HL-60 (cell line): Measurements from ENCODE around the gene ZNF652.

Experiments used
- DNase-seq, 2 experiments: peaks; one replicate each; pipeline ENCODE4 v3.0.0-alpha.2; 2010 to 2020; ENCODE audit warnings: low read depth in 1 of 2, low spot score in 1 of 2
- H3K27ac ChIP-seq: fragments of 250-450 bp; sonication (Bioruptor Pico); replicated peaks from 2 replicates; pipeline ENCODE4 v1.5.1; 2020; ENCODE audit warnings: mild to moderate bottlenecking, moderate library complexity
- H3K27me3 ChIP-seq: fragments of 250-450 bp; sonication (Bioruptor Pico); 2 replicates; pipeline ENCODE4 v1.5.1; 2021; ENCODE audit warnings: mild to moderate bottlenecking, moderate library complexity; ENCODE audit not compliant: insufficient read depth, poor library complexity, severe bottlenecking
- H3K4me3 ChIP-seq: replicated peaks from 2 replicates; pipeline ENCODE4 v1.5.1; 2011; ENCODE audit warnings: mild to moderate bottlenecking, control low read depth, low read length; ENCODE audit not compliant: insufficient read depth
- CTCF ChIP-seq: IDR thresholded peaks from one replicate; pipeline ENCODE4 v1.5.1; 2011; ENCODE audit warnings: low read length, control low read depth, inconsistent platforms; ENCODE audit not compliant: insufficient read depth
- GABPA ChIP-seq: IDR thresholded peaks from 2 replicates; pipeline ENCODE4 v1.6.1; 2012; ENCODE audit warnings: low read depth
- POLR2AphosphoS5 ChIP-seq: IDR thresholded peaks from 2 replicates; pipeline ENCODE4 v1.6.1; 2012; ENCODE audit warnings: low read depth
- REST ChIP-seq: IDR thresholded peaks from 2 replicates; pipeline ENCODE4 v1.6.1; 2012; ENCODE audit warnings: low read depth; ENCODE audit not compliant: insufficient replicate concordance
- SPI1 ChIP-seq: IDR thresholded peaks from 2 replicates; pipeline ENCODE4 v1.6.1; 2012; ENCODE audit warnings: low read depth, mild to moderate bottlenecking, borderline replicate concordance

ZNF652 gene

GRCh38 chr17:49259663-49260010 is 102.4 kb downstream of the ZNF652 start:
- H3K27me3 ChIP-seq = no peaks in the 10 kb centered on the region
- H3K27ac ChIP-seq = no peak overlapping the region
- TF ChIP-seq REST (no peak), CTCF (no peak), POLR2AphosphoS5 (no peak), SPI1 (no peak), GABPA (no peak)
- H3K4me3 ChIP-seq = peak overlapping the region; percentile 41
- no peak for DNase-seq

- no peak overlapping the region for H3K4me3 ChIP-seq
- no peak overlapping the region for H3K27ac ChIP-seq
- no peaks in the 10 kb centered on the region for H3K27me3 ChIP-seq
- DNase-seq = no peak
- TF ChIP-seq GABPA = no peak
- no peak for TF ChIP-seq CTCF
- no peak for TF ChIP-seq SPI1
- no peak for TF ChIP-seq POLR2AphosphoS5
- TF ChIP-seq REST = no peak
Observed at GRCh38 chr17:49258394-49258793, 103.7 kb downstream of the ZNF652 start.

GRCh38 chr17:49255125-49255524 is 106.9 kb downstream of the ZNF652 start:
- no peak for TF ChIP-seq GABPA
- peak; percentile 66; the same call in 1 of the 2 replicates for TF ChIP-seq SPI1
- H3K4me3 ChIP-seq = no peak overlapping the region
- peak in 1 of 2 experiments; percentile 42 for DNase-seq

GRCh38 chr17:49254066-49254465 is 108.0 kb downstream of the ZNF652 start:
- H3K27ac ChIP-seq = no peak overlapping the region
- H3K27me3 ChIP-seq = no peaks in the 10 kb centered on the region
- TF ChIP-seq REST (no peak), CTCF (no peak), POLR2AphosphoS5 (no peak), SPI1 (no peak), GABPA (no peak)
- no peak for DNase-seq
- no peak overlapping the region for H3K4me3 ChIP-seq

More at GRCh38 chr17:49255125-49255524, 106.9 kb downstream of the ZNF652 start:
- Histone ChIP-seq H3K27me3 (no peaks in the 10 kb centered on the region), H3K27ac (no peak overlapping the region)
